NCI-H2196 (cell line): ENCODE results near the gene MTA2.
"Not testable (repeated sequence)": the region's sequence is repeated elsewhere in the genome, so short reads cannot be mapped to it uniquely, and the experiment has no call there.

Experiments used
- DNase-seq: peaks from one replicate; lab custom pipeline; 2025; ENCODE audit not compliant: unreplicated experiment; lab: John Stamatoyannopoulos, UW

MTA2 gene

GRCh38 chr11:62592989-62593421, 8.7 kb downstream of the MTA2 start:
- DNase-seq = no peak

- no peak for DNase-seq
Observed at GRCh38 chr11:62592146-62592815, 9.4 kb downstream of the MTA2 start.

GRCh38 chr11:62591448-62592145, 10.1 kb downstream of the MTA2 start, which contains the start of gene TUT1:
TUT1 (minus strand) TSS chr11:62591523; CDS start chr11:62591485, 38 bp downstream.
- peak; percentile 99 for DNase-seq

- no peak for DNase-seq
Observed at GRCh38 chr11:62588966-62589637, 12.6 kb downstream of the MTA2 start.

GRCh38 chr11:62585356-62585755, 16.3 kb downstream of the MTA2 start:
- DNase-seq = not testable (repeated sequence)

- DNase-seq = not testable (repeated sequence)
Observed at GRCh38 chr11:62581735-62582134, 19.9 kb downstream of the MTA2 start.

GRCh38 chr11:62580959-62581715, 20.5 kb downstream of the MTA2 start:
- no peak for DNase-seq

GRCh38 chr11:62579252-62579651, 22.4 kb downstream of the MTA2 start:
- DNase-seq = no peak

GRCh38 chr11:62578541-62578940, 23.1 kb downstream of the MTA2 start:
- no peak for DNase-seq

- DNase-seq = no peak
Observed at GRCh38 chr11:62577046-62577714, 24.5 kb downstream of the MTA2 start.

- no peak for DNase-seq
Observed at GRCh38 chr11:62575837-62576236, 25.8 kb downstream of the MTA2 start.

- no peak for DNase-seq
Observed at GRCh38 chr11:62575156-62575555, 26.5 kb downstream of the MTA2 start.

- peak; percentile 18 for DNase-seq
Observed at GRCh38 chr11:62574363-62575071, 27.1 kb downstream of the MTA2 start.

- DNase-seq = peak; percentile 99
Observed at GRCh38 chr11:62573592-62574362, 27.9 kb downstream of the MTA2 start, which contains the start of gene EEF1G. EEF1G (minus strand) TSS chr11:62573891; CDS start chr11:62573842, 49 bp downstream.

GRCh38 chr11:62573006-62573591, 28.6 kb downstream of the MTA2 start:
- DNase-seq = no peak

GRCh38 chr11:62572431-62572830, 29.2 kb downstream of the MTA2 start:
- no peak for DNase-seq

GRCh38 chr11:62571493-62571892, 30.2 kb downstream of the MTA2 start:
- not testable (repeated sequence) for DNase-seq

- not testable (repeated sequence) for DNase-seq
Observed at GRCh38 chr11:62570903-62571302, 30.8 kb downstream of the MTA2 start.

- no peak for DNase-seq
Observed at GRCh38 chr11:62569611-62570010, 32.1 kb downstream of the MTA2 start.
